WTC11 (cell line): ENCODE data around the gene ZNF598.

Source experiments
- CTCF ChIP-seq: fragments of 200-600 bp; IDR thresholded peaks from 2 replicates; pipeline ENCODE4 v1.8.0; 2022; ENCODE audit warnings: antibody characterized with exemption
- ESRRA ChIP-seq: sonication (generic); formaldehyde crosslinking; IDR thresholded peaks from 2 replicates; pipeline ENCODE4 v1.8.1; 2022; ENCODE audit warnings: mild to moderate bottlenecking, missing genetic modification reagents, borderline replicate concordance
- ETV6 ChIP-seq: sonication (generic); formaldehyde crosslinking; IDR thresholded peaks from 2 replicates; pipeline ENCODE4 v1.8.1; 2022; ENCODE audit warnings: mild to moderate bottlenecking, missing genetic modification reagents
- IRF2 ChIP-seq: sonication (generic); formaldehyde crosslinking; IDR thresholded peaks from 2 replicates; pipeline ENCODE4 v1.8.0; 2022; ENCODE audit warnings: low read depth, missing genetic modification reagents, borderline replicate concordance
- JUN ChIP-seq: sonication (generic); formaldehyde crosslinking; IDR thresholded peaks from 2 replicates; pipeline ENCODE4 v1.8.0; 2023; ENCODE audit warnings: mild to moderate bottlenecking, missing genetic modification reagents
- KAT7 ChIP-seq: sonication (generic); formaldehyde crosslinking; IDR thresholded peaks from 2 replicates; pipeline ENCODE4 v1.8.1; 2023; ENCODE audit warnings: missing genetic modification reagents, mild to moderate bottlenecking, borderline replicate concordance
- NR2C2 ChIP-seq: sonication (generic); formaldehyde crosslinking; IDR thresholded peaks from 2 replicates; pipeline ENCODE4 v1.8.0; 2022; ENCODE audit warnings: mild to moderate bottlenecking, missing genetic modification reagents
- TP53 ChIP-seq: sonication (generic); formaldehyde crosslinking; IDR thresholded peaks from 2 replicates; pipeline ENCODE4 v1.8.1; 2023; ENCODE audit warnings: mild to moderate bottlenecking, missing genetic modification reagents
- TF ChIP-seq, protein P1 (sequence below): sonication (generic); formaldehyde crosslinking; IDR thresholded peaks from 2 replicates; pipeline ENCODE4 v1.8.1; 2023; ENCODE audit warnings: mild to moderate bottlenecking, missing genetic modification reagents, moderate library complexity

GRCh38 chr16:1972490-1972877 lies 37.1 kb downstream of the ZNF598 start:
- TF ChIP-seq KAT7 (CRISPR knock-in tag) = no peak; the same call in 1 of the 2 replicates
- no peak for TF ChIP-seq ESRRA (CRISPR knock-in tag)
- TF ChIP-seq CTCF = no peak
- TF ChIP-seq NR2C2 (CRISPR knock-in tag) = no peak
- TF ChIP-seq TP53 (CRISPR knock-in tag) = no peak
- TF ChIP-seq, protein P1, sequence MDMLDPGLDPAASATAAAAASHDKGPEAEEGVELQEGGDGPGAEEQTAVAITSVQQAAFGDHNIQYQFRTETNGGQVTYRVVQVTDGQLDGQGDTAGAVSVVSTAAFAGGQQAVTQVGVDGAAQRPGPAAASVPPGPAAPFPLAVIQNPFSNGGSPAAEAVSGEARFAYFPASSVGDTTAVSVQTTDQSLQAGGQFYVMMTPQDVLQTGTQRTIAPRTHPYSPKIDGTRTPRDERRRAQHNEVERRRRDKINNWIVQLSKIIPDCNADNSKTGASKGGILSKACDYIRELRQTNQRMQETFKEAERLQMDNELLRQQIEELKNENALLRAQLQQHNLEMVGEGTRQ (CRISPR knock-in tag) = no peak
- TF ChIP-seq IRF2 (CRISPR knock-in tag) = no peak
- no peak for TF ChIP-seq ETV6 (CRISPR knock-in tag)
- no peak for TF ChIP-seq JUN (CRISPR knock-in tag)
